H54 (cell line): ENCODE data around the gene GPR146.
"Not testable (repeated sequence)": the region's sequence is repeated elsewhere in the genome, so short reads cannot be mapped to it uniquely, and the experiment has no call there.

ENCODE experiments used
- DNase-seq: peaks from one replicate; pipeline ENCODE4 v3.0.0; 2011; ENCODE audit warnings: low spot score, mixed read lengths; ENCODE audit not compliant: insufficient read length
- FAIRE-seq: peaks from 3 replicates; lab custom pipeline; 2011; peaks lifted over from hg19 to GRCh38; lab: Jason Lieb, UNC
- POLR2A ChIP-seq: IDR thresholded peaks from 2 replicates; pipeline ENCODE4 v1.6.1; 2011; ENCODE audit warnings: low read depth, mild to moderate bottlenecking, low read length

The GPR146 gene

GRCh38 chr7:1060315-1061072 is 16.1 kb downstream of the GPR146 start:
- FAIRE-seq (no peak), DNase-seq (no peak)
- no peak for TF ChIP-seq POLR2A

- FAIRE-seq = no peak
- no peak for TF ChIP-seq POLR2A
Observed at GRCh38 chr7:1061180-1061579, 16.8 kb downstream of the GPR146 start.

GRCh38 chr7:1062296-1063294 is 18.2 kb downstream of the GPR146 start:
- no peak for TF ChIP-seq POLR2A
- no peak for DNase-seq
- FAIRE-seq = no peak

More at GRCh38 chr7:1061180-1061579, 16.8 kb downstream of the GPR146 start:
- DNase-seq = no peak

GRCh38 chr7:1063361-1063760 is 19.0 kb downstream of the GPR146 start:
- TF ChIP-seq POLR2A = no peak
- DNase-seq = no peak
- no peak for FAIRE-seq

- no peak for FAIRE-seq
- no peak for TF ChIP-seq POLR2A
- no peak for DNase-seq
Observed at GRCh38 chr7:1064581-1064980, 20.2 kb downstream of the GPR146 start.

GRCh38 chr7:1065263-1065584 is 20.9 kb downstream of the GPR146 start:
- FAIRE-seq (no peak), DNase-seq (no peak)
- no peak for TF ChIP-seq POLR2A

GRCh38 chr7:1065585-1066241 is 21.4 kb downstream of the GPR146 start:
- peak; percentile 100 for DNase-seq
- FAIRE-seq = no peak
- TF ChIP-seq POLR2A = no peak

GRCh38 chr7:1066242-1066588 is 21.9 kb downstream of the GPR146 start:
- no peak for FAIRE-seq
- TF ChIP-seq POLR2A = no peak
- DNase-seq = no peak

- DNase-seq (no peak), FAIRE-seq (no peak)
- TF ChIP-seq POLR2A = no peak
Observed at GRCh38 chr7:1068013-1068412, 23.7 kb downstream of the GPR146 start.

GRCh38 chr7:1068619-1069018 is 24.3 kb downstream of the GPR146 start:
- no peak for FAIRE-seq
- no peak for DNase-seq
- TF ChIP-seq POLR2A = no peak

GRCh38 chr7:1070544-1071011 is 26.2 kb downstream of the GPR146 start:
- FAIRE-seq (no peak), DNase-seq (no peak)

GRCh38 chr7:1071731-1072254 is 27.4 kb downstream of the GPR146 start:
- FAIRE-seq = no peak
- DNase-seq = no peak
- TF ChIP-seq POLR2A = no peak

More at GRCh38 chr7:1070544-1071011, 26.2 kb downstream of the GPR146 start:
- no peak for TF ChIP-seq POLR2A

- no peak for DNase-seq
- TF ChIP-seq POLR2A = no peak
- FAIRE-seq = no peak
Observed at GRCh38 chr7:1073142-1073977, 29.0 kb downstream of the GPR146 start.

- not testable (repeated sequence) for DNase-seq, FAIRE-seq
Observed at GRCh38 chr7:1074018-1074417, 29.7 kb downstream of the GPR146 start.
